Activated CD8-positive, alpha-beta memory T cell treated with anti-CD3 and anti-CD28 coated beads, Interleukin-2, amount 50 U/mL, for 48 hours (primary cell): ENCODE results near the gene ATRN.

ENCODE experiments used
- DNase-seq: peaks from one replicate; pipeline ENCODE4 v3.0.0-alpha.2; 2020

ATRN gene

DNA sequence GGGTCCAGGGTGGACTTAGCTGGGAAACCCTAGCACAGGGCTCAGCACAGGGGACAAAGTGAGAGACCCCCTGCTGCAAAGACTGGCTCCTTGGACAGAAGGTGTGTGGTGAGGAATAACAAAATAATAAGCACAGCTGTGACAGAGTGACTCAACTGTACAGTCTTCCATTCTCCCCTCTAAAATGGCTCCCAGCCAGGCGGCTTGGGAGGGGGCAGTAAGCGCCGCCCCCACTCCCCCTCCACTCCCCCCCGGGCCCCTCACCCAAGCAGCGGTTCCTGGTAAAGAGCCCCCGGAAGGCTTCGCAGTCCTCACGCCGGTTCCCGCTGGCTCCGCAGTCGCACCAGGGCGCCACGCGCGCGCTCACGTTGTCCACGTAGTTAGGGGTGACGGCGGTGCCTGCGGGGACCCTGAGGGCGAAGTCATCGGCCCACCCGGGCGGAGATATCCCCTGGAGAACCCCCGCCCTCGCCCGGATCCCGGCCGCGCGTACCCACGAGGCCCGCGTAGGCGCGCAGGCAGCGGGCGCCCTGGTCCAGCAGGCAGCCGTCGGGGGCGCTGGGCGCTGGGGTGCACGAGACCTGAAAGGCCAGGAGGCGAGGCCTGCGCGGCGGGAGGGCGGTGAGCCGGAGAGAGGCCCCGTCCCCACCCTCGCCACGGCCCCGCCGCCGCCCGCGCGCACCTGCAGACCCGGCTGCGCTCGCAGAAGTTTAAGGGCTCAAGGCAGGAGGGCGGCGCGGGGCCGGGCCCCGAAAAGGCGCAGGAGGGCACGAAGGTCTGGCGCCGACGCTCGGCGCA, 189.6 kb downstream of the ATRN start:
- DNase-seq = peak; percentile 52

DNA sequence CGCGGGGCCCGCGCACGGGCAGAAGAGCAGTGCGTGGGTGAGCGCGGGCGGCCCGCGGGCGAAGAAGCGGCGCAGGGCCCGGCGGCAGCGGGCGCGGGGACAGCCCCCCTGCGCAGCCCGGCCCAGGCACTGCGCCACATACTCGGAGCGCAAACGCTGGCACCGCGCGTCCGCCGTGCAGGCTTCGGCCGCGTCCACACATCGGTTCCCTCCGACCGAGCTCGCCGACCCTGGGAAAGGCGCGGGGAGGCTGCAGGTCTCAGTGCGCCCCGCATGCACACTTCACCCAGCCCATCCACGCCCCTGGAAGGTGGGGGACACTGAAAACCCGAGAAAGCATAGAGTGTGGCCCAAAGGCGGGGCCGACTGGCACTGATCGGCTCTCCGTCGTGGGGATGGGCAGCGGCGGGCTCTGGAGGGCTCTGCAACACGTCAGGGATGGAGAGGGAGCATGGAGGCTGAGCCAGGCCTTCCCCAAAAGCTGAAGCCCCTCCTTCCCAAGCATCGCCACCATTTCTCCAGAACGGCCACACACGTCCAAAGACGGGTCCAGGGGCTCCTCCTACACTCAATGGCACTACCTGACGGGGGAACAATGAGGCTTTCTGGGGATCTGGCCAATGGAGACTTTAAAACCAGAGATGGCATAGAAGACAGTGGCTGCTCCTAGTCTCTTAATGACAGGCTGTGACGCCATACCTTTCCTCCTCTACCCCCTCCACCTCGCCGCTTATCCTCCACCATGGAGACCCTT, 190.4 kb downstream of the ATRN start:
- DNase-seq = peak; percentile 46

DNA sequence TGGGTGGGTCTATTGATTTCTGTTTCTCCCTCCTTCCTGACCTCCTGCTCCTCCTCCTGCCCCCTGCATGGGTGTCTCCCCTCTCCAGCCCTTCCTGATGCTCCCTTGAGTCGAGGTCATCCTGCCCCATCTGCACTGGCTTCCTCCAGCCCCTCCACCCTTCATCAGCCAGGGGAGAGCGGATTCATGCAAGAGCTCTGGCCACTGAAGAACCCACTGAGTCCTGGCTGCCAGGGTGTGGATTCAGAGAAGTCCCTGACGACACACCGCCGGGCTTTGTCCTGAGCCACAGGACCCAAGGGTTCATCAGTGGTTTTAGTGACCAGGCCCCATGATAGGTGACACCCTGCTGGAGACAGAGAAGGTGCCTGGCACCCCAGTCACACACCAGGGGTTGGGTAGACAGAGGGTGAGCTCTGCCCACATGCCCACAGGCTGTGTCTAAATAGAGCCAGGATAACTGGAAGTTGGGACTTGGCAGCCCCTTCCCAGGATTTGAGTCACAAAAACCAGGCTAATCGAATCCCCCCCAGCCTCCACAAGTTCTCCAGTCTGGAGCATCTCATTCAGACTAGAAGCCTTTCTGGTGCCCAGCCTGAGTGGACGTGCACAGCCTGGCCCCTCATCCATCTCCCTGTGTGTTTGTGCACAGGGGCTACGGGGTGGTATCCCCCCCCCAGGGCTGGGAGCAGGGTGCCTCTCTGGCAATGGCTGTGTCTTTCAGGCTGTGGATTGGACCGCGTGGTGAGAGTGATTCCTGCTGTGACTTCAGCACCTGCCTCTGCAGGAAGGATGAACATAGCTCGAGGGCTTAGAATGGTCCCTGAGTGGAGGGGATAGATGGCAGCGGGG, 191.2 kb downstream of the ATRN start:
- DNase-seq = peak; percentile 45

DNA sequence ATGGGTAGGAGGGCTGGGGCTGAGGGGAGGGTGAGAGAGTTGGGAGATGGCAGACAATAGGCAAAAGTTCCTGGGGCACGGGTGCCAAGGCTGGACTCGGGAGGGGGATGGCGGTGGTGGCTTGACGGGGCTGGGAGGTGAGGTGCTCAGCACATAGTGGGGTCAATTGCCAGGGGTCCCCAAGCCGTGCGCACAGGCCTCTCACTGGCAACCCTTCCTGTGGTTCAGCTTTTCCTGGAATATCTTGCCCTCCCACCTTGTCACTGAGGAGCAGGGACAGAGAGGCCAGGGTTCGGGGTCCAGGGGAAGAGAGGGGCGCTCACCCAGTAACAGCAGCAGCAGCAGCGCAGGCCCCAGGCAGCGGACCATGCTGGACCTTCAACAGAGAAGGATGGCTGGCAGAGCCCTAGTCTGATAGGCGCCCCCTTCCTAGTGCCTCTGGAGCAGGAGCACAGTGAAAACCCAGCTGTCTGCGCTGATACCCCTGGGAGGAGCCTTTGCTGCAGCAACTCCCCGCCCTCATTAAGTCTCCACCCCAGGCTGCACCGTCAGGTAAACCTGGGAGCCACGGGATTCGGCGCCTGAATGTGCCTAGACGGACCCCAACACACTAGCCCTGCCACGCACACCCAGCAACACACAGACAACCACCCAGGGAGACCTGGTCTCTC, 192.3 kb downstream of the ATRN start, which contains the start of gene GFRA4:
Gene GFRA4, minus strand, starts transcription at position 369 of the 671 bp plus-strand sequence. Its CDS starts 0 bp downstream, at position 369.
- peak; percentile 45 for DNase-seq

DNA sequence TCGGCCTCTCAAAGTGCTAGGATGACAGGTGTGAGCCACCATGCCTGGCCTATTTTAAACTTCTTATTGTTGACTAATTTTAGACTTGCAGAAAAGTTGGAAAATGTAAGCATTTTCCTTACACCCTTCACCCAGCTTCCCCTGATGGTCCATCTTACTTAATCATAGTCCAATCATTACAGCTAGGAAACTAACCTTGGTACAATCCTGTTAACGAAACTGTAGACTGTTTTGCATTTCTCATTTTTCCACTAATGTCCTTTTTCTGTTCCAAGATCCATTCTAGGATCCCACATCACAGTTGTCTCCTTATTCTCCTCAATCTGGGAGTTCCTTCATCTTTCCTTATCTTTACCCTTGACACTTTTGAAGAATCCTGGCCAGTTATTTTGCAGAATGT, 193.0 kb downstream of the ATRN start:
- DNase-seq = no peak

DNA sequence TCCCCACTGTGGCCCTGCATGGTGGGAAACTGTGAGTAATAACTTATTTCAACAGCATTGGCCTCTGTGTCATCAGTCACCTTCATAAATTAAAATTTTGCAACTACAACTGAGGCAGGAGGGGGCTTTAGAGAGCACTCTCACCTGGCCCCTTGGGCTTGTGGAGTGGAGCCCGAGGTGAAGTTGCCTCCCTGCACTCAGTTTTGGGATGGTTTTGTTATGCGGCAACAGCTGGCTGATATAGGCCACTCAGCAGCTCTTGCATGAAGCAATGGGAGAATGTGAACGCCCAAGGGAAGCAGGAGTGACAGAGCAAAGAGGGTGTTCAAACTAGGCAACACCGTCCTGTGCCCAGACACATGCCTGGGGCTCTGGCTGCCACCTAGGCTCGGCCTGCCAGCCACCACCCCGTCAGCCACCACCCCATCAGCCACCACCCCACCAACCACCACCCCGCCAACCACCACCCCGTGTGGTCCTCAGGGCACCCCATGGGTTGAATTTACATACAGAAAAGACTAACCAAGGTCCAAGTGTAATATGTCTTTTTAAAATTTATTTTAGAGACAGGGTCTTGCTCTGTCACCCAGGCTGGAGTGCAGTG, 196.7 kb downstream of the ATRN start:
- DNase-seq = no peak

DNA sequence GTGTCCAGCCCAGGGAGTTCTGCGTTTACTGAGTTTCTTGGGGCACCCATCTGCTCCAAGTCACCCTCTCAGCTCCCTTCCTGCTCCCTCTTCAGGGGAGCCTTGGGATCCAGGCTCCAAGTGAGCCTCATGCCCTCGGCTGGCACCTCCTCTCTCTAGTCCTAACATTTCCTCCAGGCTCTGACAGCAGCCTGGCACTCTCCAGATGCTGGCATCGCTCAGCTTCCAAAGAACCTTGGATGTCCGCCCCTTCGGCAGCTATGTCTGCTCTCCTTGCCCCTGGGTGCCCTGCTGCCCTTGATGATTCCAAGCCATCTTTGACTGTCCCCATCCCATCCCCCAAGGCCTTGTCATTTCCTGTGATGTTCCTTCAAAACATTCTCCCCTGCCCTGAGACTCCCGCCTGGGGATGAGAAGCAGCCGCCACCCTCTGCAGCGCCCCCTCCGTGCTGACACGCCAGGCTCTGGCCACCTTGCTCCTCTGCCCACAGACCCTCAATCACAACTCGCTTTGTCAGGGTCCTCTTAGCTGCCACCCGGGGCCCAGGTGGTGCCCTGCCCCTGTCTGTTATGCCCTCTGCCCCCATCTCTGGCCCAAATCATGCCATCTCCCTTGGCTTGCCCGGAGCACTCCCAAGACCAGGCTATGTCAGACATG, 199.0 kb downstream of the ATRN start:
- DNase-seq = no peak

DNA sequence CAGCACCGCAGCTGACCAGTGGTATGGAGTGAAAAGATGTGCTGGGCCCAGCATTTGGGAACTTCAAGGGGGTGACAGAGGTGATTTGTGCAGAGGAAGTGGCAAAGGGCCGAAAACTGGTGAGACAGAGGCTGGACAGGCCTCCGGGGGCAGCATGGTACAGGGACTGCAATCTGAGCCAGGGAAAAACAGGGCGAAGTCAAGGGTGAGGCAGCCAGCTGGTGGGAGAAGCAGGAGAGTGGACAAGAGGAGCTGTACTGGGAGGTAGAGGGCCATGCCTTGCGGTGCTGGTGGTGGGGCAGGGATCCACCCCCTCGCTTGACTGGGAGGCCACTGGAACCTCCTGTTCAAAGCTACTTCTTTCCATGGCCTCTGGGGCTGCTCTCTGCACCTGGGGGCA, 199.7 kb downstream of the ATRN start:
- DNase-seq = no peak

DNA sequence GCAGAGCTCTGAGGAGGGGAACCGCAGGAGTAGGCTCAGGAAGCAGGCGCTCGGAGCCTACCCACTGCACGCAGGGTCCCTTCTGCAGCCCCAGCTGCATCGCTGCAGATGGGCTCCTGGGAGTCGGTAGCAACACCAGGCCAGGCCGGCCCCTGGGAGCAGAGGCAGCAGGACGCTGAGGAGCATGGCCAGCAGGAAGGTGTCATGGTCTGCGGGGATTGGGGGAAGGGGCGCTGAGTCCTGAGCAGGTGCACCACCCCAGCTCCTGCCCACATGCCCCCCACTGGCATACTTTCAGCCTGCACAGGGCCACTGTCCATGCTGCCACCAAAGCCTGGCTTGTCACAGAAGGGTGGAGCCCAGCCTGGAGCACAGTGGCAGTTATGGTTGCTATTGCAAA, 200.1 kb downstream of the ATRN start:
- no peak for DNase-seq

DNA sequence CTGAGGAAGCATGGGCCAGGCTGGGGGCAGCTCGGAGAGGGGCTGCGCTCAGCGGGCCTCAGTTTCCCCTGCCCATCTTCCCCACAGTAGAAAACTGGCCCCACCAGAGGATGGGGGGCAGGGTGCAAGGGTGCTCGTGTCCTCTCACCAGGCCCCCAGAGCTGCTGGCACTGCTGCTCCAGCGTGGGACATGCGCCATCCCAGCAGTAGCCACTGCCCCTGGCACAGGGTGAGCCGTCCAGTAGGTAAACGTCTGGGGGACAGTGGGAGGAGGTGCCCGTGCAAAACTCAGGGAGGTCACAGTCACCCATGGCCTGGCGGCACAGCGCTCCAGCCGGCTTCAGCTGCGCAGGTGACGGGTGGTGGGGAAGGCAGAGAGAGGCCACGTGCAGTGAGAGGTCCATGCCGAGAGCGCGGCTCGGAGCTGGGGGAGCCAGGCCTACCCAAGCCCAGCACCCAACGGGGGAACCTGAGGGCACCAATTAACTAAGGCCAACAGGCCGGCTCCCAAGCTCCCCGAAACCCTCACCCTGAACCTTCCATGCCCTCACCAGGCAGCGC, 201.2 kb downstream of the ATRN start:
- DNase-seq = no peak

DNA sequence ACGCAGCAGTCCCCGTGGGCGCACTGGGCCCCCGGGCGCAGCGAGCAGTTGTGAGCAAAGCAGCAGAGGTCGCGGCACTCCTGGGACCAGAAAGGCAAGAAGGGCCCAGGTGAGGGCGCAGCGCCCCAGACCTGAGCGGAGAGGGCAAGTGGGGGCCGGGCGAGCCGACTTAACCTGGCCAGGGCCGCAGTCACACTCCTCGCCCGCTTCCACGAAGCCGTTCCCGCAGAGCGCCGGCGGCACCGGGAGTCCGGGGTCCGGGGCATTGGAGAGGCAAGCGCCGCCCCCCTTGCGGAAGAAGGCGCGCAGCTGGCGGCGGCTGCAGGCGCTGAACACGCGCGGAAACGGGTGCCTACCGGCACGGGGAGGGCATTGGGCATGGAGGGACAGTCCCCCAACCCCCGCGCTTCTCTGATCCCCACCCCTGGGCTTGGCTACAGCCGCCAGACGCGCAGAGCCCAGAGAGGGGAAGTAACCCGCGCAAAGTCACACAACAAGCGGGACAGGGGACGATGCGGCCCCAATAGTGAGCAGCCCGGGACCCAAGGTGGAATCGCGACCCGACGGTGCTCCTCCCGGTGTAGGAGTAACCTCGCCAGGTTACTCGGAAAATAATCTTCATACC, 201.8 kb downstream of the ATRN start:
- no peak for DNase-seq

DNA sequence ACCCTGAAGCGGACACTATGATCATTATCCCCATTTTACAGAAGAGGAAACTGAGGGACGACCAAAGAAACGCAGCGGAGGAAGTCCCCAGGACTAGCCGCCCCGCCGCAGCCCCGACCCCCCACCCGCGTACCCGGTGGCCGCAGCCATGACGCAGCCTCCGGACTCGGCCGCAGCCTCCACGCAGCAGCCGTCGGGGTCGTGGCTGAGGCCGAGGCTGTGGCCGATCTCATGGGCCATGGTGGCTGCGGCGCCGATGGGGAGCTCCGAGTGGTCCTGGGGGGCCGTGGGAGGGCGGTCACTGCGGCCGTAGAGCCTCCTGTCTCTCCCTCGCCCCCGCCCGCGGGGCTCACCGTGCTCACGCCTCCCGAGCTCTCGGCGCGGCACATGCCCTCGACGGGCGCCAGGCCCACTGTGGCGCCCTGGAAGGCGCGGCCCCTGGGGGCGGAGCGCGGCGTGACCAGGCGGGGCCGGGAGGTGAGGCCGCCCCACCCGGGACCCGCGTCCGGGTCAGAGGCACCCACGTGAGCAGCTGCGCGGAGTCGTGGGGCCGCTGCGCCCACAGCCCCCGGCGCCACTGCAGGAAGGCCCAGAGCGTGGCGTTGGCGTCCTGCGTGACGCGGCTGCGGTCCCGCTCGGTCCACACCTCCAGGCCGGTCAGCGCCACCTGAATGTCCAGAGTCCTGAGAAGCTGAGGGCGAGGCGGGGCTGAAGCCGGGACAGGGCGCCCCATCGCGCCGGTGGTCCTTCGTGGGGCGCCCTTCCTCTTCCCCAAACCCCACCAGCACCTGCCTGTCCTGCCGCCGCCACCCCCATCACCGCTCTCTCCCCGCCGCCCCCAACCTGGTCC, 202.6 kb downstream of the ATRN start:
- DNase-seq = no peak

DNA sequence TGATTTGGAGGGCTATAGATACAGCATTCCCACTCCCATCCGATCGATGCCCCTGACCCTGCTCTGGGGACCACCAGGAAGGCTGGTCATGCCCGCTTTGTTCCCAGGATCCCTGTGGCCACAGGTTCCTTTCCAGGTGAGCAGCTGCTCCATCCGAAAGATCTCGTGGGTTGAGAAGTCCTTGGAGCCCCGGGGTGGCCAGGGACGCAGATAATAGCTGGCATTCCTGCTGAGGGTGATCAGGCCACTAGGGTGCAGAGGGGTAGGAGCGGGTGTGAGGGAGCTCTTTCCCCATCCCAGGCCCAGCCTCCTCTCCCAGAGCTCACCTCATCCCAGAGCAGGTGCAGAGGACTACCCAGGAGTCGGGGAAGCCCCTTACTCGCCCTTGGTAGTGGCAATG, 203.6 kb downstream of the ATRN start:
- no peak for DNase-seq

DNA sequence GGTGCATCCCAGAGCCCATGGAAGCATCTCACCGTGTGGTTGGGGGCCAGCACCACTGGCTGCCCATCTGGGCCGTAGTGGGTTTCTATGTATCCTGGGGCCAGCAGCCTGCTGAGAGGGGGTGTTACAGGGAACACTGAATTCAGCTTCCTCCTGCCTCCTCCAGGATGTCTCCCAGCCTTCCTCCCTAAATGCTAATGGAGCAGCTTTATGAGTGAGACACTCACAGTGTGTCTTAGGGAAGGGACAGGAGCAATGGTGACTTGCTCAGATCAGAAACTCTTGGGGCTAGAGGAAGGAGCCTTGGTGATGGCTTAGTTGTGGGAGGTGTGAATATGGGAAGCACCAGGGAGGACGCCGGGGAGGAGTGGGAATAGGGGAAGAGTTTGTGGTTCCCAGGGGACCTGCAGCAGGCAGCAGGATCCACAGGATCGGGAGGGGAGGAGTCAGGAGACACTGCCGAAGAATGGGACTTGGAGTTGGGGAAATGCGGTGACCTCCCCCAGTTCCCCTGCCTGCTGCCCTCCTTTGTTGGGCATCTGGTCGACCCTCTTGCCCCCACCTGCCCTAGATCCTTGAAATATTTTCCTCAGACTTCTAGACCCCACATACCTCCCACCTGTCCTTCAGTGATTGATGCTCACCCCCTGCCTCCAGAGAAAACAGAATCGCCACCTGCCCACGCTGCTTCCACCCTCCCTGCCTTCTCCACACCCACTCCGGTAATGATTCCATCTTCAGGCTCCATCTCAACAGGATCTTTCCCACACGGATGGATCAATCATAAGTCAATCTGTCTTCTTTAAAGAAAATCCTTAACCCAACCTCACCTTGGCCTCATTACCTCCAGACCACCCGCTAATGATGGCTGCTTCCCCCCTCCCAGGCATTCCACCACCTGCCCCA, 204.4 kb downstream of the ATRN start:
- no peak for DNase-seq

DNA sequence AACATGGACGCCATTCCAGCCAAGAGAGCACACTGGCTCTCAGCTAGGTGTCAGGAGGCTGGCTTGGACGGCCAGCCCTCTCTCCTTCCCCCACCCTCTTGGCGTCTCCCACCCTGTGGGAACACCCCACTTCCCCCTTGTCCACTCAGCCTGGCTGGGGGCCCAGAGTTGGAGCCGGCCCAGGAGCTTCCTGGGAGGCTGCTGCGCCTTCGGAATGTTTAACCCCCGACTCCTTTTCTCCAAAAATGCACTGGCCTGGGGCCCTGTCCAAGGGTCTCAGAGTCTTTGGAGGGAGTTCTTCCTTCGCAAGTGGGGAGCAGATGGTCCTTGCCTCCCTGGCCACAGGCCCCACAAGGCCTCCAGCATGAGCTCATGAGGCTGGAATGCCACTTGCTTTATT, 206.9 kb downstream of the ATRN start:
- DNase-seq = no peak

DNA sequence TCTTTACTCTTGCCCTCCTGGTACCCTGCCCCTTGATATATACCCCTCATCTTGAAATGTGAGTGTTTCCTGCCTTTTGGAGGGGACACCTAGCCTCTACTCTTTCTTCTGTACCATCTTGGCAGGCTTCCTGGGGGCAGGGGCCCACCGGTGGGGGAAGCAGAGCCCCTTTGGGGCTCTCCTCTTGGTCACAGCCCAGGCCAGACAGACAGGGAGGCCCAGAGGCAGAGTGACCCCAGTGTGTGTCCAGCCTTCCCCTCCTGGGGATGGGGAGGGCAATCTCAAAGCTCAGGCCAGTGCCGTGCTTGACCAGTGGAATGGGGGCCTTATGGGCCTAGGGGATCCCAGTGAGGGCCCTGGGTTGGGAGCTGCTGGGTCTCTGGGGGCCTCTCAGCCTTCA, 207.4 kb downstream of the ATRN start:
- no peak for DNase-seq

DNA sequence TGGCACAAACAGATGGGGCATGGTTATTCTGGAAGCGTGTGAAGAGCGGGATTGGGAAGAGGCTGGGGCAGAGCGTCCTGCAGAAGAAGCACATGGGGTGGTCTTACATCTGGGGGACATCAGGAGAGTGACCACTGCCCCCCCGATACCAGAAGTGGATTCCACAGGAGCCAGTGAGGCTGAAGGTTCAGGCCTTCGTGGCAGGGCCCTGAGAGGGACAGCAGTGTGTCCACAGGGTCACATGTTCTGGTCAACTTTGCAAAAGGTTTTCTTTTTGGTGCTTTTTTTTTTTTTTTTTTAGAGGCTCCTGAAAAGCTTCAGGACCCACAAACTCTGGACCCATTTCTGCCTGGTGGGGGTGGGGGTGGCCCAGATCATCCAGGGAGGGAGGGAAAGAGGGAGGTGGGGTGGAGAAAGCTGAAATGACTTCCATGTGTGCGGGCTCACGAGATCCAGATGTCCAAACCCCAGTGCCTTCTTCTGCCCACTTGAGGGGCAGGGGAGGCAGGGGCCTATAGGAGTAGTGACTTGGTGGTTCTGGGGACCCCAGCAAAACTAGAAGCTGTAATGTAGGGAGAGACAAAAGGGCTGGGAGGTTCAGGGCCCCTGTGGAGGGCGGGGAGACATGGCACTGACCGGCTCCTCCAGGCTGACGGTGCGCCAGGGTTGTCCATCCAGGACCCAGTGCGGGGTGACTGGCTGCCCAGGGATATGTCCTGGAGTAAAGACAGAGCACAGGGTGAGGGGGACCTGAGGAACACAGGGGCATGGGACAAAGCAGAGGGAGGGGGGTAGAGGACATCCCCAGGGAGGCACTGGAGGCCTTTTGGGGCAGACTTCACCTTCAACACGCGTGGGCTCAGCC, 208.3 kb downstream of the ATRN start:
- no peak for DNase-seq
